Stimulated activated CD8-positive, alpha-beta memory T cell treated with anti-CD3 and anti-CD28 coated beads, Interleukin-15, amount 100 ng/mL, for 1 hour (primary cell): Measurements from ENCODE around the gene ABL1.
"Not testable (repeated sequence)": the region's sequence is repeated elsewhere in the genome, so short reads cannot be mapped to it uniquely, and the experiment has no call there.

Experiments used
- DNase-seq: peaks from one replicate; pipeline ENCODE4 v3.0.0-alpha.2; 2020; ENCODE audit warnings: low read depth

Gene ABL1

DNA sequence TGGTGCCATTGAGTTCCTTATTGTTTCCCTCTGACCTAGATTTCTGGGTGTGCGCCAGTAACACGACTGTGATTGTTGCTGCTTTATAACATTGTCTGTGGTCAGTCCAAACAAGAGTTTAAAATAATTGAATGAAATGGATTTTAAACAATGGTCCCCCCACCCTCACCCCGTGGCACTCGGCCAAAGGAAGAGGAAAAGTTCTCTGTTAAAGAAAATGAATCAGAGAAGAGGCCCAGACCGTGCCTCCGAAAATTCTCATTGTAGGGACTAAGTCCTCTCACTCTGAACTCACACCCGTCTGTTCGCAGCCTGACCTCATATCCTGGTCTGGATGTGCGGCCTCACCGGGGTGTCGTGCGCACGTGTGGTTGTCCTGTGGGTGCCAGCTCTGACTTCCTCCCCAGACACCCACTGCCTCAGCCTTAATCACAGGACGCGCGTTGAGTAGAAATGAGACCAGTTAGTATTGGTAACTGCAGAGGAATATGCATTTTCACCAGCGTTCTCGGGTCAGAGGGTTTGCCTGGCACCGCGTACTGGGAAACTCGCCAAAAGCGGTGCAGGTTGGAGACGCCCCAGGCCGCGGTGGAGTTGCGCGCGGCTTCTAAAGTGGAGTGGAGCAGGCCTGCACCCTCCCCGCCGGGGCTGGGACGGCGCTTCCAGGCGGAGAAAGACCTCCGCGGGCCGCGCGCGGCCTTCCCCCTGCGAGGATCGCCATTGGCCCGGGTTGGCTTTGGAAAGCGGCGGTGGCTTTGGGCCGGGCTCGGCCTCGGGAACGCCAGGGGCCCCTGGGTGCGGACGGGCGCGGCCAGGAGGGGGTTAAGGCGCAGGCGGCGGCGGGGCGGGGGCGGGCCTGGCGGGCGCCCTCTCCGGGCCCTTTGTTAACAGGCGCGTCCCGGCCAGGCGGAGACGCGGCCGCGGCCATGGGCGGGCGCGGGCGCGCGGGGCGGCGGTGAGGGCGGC, at the start of gene ABL1:
ABL1 (plus strand) TSS at position 884 of the 966 bp plus-strand sequence. CDS start 193 bp downstream, outside the sequence.
- DNase-seq, result no peak

DNA sequence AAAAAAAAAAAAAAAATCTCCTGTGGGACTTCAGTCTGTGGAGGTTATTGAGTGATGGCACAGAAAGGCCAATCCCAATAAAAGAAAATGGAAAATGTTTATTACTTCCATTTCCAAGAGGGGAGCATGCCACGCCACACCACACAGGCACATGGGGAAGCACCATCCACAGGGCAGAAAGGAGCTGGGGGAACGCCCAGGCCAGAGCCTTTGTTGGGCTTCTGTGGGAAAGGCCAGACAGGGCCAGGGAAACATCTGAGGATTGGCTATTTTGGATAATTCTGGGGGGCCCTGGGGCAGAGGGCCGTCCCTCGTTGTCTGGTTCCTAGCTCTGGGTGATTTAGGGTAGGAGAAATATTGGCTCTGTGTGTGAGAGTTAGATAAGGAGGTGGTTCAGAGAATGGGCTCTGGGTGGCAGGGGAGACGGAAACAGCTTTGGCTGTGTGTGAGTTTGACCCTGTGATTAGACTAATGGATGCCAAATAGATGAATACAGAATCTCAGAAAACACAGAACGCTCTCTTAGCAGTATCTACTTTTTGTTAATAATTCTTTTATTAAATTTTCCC, 49.0 kb upstream of the ABL1 start:
- no peak for DNase-seq

DNA sequence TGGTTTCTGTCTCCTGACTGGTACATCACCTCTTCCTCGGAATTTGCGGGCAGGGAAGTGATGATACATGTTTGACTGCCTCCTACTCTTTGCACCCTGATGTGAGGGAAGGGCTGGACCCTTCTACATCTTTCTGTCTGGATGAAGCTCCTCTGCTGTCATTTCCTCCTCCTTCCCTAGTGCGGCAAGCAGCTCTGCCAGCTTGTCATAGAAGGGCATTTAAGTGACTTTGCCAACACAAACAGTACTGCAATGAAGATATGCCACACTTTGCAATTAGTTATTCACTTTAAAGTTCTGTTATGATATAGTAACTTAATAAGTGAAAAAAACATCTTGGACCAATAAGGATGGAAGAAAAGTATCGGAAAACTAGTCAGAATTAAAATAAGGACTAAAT, 48.5 kb upstream of the ABL1 start:
- DNase-seq, result no peak

DNA sequence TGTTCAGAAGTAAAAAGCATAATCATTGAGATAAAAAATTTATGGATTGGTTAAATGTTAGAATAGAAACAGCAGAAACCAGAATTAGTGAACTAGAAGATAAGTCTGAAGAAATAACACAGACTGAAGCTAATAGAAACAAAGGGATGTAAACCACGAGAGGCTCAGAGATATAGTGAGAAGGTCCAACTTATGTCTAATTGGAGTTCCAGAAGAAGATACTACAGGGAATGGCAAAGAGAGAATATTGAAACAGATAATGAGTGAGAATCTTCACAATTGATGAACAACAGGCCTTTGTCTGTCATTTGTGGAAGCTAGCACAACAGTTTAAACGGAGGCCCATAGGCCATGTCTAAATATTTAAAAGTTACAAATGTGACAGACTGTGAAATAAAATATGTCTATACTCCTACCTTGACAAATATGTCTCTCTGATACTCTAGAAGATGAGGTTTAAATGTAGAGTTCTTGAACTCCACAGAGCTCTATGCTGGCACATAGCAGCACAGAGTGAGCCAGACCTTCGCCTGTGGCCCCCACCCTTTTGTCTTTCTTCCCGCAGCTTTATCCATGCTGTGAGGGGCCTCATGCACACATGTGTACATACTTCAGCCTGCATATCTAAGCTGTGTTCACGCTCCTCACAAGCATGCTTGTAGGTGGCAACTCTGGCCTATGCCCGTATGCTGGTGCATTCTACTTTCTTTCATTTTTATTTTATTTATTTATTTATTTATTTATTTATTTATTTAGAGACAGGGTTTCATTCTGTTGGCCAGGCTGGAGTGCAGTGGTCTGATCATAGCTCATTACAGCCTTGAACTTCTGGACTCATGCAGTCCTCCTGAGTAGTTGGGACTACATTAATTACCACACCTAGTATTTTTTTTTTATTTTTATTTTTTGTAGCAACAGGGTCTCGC, 45.0 kb upstream of the ABL1 start:
- no peak for DNase-seq

DNA sequence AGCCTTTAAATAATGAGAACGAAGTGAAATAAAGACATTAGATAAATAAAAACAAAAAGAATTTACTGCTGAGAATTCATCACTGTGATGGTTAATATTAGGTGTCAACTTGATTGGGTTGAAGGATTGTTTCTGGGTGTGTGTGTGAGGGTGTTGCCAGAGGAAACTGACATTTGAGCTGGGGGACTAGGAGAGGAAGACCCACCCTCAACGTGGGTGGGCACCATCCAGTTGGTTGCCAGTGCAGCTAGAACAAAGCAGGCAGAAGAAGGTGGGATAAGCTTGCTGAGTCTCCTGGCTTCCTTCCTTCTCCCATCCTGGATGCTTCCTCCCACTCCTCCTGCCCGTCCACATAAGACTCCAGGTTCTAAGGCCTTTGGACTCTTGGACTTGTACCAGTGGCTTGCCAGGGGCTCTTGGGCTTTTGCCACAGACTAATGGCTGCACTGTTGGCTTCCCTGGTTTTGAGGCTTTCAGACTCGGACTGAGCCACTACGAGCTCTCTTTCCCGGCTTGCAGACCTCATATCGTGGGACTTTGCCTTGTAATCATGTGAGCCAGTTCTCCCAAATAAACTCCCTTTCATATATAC, 43.7 kb upstream of the ABL1 start:
- no peak for DNase-seq

DNA sequence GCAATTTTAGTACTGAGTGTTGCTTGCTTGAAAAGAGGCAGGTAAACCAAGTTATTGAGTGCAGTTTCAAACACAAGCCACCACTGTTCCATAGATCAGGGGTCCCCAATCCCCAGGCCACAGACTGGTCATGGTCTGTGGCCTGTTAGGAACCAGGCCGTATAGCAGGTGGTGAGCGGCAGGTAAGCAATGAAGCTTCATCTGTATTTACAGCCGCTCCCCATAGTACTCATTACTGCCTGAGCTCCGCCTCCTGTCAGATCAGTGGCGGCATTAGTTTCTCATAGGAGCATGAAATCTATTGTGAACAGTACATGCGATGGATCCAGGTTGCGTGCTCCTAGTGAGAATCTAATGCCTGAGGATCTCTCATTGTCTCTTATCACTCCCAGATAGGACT, 41.5 kb upstream of the ABL1 start:
- DNase-seq, result no peak

DNA sequence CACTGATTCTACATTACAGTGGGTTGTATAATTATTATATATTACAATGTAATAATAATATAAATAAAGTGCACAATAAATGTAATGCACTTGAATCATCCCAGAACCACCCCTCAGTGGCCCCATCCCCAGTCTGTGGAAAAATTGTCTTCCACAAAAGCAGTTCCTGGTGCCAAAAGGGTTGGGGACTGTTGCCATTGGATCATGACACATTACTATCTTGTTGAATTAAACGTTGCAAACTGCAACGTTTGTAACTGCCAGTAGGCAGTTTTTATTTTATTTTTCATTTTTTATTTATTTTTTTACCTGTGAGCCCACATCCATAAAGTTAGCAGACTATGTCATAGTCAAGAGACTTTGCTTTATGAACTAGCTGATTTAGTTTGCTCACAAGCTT, 41.0 kb upstream of the ABL1 start:
- not testable (repeated sequence) for DNase-seq

DNA sequence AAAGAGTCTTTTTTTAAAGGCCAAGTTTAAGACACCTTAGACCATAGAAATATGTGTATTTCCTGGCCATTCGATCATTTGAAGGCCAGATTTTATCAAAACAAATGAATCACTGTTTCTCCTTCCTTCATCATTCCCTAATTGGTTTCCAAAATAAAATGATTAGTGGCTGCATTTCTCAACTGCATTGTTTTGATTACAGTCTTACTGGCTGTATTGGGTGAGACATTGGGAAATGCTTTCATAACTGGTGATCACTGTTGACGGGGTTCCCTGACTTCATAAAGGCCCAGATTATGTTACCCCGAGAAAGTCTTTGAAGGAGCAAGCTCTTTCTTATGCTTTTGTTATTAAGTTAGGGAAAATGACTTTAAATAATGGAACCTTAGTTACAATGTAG, 40.6 kb upstream of the ABL1 start:
- DNase-seq, result not testable (repeated sequence)

DNA sequence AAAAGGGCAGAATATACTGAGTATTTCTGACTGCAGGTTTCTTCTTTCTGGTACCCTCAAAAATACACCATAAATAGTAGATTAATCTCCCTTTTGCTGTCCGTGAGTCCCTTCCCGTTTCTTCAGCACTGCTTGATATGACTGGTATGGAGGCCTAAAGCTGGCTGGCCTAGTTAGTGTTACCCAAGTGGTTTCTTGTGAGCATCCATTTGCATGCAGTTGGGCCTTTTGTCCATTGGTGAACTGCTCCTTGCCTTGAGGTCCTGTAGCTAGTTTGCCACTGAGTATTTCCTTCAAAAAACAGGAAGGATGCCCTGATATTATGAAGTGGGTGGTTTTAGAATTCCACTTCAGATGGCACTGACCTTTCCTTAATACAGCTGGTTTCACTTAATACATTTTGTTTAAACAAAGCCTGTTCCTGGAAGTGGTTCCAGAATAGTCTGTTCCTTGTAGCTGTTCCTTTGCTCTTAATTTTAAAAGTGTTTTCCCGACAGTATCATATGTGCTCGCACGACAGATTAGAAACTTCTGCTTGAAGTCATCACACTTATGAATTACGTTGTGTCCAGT, 40.0 kb upstream of the ABL1 start:
- DNase-seq, result no peak

DNA sequence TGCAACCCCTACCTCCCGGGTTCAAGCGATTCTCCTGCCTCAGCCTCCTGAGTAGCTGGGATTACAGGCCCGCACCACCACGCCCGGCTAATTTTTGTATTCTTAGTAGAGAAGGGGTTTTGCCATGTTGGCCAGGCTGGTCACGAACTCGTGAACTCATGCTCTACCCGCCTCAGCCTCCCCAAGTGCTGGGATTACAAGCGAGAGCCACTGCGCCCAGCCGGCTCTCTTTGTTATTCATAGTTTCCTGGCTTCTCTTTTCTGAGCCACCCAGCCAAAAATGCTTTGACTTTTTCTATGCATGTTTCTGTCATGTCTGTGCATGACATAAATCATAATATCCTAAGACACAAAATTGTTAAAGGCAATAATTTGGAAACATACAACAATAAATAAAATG, 31.9 kb upstream of the ABL1 start:
- DNase-seq, result not testable (repeated sequence)

DNA sequence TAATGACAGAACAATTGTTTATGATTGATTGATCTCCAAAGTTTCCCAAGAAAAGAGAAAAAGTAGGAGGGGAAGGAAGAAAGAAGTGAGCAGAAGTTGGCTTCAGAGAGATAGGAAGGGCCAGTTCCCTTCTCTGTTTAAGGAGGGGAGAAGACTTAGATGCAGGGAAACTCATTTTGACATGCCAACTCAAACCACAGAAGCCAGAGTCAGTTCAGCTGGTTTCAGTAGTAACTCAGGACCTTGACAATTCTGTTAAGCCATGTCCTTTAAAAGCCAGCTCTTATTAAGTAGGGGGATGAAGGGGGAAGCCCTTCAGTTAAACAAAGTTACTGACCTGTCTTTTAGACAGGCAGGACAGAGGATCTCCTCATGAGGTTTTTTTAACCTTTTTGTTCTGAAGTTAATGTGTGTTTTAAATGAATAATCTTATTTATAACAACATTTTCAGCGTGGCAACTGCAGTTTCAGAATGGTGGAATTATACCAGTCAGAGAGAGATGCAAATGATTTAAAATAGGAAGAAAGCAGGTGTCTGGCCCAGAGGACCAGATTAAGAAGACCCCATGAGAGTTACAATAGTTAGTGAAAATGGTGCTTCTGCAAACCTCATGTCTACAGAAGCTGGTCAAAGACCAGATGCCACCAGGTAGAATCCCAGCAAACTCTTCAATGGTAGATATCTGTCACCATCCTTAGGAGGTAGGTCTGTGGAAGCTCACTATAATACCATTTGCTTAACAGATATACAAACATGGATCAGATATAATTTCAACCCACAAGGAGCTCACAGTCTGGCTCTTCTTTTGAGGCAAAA, 29.3 kb upstream of the ABL1 start:
- no peak for DNase-seq

DNA sequence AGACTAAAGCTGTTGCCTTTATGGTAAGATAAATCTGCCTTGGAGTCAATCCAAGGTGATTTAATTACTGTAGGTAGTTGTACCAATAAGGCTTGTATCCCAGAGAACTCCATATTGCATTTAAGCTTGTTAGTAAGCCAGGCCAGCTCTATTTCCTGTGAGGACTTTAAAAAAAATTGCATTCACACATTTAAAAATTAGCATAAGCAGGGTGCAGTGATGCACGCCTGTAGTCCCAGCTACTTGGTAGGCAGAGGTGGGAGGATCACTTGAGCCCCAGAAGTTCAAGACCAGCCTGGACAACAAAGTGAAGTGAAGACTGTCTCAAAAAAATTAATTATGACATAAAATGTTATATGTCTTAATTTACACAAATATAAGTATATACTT, 28.7 kb upstream of the ABL1 start:
- no peak for DNase-seq

DNA sequence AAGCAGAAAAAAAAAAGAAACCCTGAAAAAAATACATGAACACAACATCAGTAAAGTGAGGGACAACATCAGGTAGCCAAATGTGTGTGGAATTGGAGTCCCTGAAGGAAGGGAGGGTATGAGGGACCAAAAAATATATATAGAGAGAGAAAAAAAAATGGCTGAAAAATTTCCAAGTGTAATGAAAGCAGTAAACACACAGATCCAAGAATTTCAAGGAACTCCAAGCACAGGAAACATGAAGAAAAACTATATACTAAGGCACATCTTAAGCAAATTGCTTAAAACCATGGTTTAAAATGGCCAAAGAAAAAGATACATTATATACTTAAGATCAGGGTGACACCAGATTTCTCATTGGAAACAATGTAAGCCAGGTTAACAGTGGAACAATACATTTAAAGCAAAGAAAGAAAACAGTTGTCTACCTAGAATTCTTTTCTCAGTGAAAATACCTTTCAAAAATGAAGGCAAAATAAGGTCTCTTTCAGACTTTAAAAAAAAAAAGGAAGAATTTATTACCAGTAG, 24.4 kb upstream of the ABL1 start:
- DNase-seq, result no peak

DNA sequence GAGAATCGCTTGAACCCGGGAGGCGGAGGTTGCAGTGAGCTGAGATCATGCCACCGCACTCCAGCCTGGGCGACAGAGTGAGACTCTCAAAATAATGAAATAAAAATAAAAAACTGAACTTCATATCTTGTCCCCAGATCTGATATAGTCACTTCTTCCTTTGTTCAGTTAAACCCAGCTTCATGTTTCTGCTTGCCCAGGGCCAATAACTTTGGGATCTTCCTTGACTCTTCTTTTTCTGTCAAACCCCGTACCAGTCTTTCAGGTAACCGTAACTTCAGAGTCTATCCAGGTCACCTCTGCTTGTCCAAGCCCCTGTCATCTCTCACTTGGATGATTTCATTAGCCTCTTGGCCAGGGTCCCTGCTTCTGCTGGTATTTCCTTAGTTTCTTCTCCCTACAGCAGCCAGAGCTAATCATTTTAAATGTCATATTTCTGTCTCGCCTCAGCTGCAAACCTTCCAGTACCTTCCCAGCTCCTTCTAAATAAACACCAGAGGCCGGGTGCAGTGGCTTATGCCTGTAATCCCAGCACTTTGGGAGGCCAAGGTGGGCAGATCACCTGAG, 19.7 kb upstream of the ABL1 start:
- DNase-seq, result no peak

DNA sequence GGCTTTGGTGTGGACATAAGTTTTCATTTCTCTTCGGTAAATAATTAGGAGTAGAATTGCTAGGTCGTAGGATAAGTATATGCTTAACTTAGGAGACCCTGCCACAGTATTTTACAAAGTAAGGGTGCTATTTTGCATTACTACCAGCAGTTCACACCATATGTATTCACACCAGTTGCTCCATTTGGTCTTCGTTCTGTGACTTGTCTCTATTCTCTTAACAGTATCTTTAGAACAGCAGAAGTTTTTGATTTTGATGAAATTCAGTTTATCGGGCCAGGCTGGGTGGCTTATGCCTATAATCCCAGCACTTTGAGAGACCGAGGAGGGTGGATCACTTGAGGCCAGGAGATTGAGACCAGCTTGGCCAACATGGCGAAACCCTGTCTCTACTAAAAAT, 17.1 kb upstream of the ABL1 start:
- DNase-seq, result no peak

DNA sequence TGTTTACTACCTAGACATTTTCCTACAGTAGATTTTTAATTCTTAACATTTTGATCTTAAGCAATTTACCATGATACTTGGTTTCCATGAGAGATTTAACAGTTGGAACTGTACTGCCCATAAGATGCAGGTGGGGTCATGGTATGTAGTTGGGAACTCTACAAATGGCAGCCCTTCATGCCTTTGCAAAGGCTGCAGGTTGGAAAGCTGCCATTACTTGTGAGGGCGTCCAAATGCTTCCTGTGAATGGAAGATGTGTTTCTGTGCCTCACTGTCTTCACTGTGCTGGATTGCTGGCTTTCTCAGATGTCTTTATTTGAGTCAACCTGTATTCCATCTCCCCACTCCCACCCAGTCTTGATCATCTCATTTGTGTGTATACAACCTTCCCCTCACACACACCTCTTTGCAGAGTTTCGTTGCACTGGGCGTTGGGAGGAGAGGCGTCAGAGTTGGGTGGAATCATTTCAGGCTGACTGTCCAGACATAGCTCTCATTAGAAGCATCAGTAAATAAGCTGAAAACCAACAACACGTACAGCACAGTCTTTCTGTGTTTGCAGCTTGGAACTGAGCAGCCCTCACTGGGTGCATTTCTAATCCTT, 14.8 kb upstream of the ABL1 start:
- no peak for DNase-seq

DNA sequence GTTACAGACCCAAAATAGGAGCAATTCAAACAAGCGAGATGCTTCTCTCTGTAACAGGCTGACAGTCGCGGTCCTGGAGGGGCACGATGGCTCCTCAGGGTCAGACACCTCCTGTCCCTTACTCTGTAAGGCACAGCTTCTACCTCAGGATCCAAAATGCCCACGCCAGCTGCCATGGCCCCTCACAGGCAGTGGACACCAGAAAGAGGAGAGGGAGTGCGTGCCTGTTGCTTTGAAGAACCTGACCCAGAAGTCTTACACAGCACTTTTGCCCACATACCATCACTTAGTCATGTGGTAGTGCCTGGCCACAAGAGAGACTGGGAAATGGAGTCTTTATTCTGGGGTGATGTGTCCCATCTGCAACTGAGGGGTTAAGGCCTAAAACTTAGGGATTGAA, 11.6 kb upstream of the ABL1 start:
- no peak for DNase-seq

DNA sequence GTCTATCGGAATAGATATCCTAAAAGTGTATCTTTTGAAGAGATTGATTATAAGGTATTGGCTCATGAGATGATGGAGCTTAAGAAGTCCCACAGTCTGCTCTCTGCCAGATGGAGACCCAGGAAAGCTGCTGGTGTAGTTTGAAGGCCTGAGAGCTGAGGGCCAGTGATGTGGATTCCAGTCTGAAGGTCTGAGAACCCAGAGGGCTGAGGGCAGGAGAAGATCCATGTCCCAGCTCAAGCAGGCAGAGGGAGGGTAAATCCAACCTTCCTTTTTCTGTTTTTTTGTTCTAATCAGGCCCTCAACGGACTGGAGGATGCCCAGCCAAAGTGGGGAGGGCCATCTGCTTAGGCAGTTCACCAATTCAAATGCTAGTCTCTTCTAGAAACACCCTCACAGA, 11.0 kb upstream of the ABL1 start:
- DNase-seq, result no peak

DNA sequence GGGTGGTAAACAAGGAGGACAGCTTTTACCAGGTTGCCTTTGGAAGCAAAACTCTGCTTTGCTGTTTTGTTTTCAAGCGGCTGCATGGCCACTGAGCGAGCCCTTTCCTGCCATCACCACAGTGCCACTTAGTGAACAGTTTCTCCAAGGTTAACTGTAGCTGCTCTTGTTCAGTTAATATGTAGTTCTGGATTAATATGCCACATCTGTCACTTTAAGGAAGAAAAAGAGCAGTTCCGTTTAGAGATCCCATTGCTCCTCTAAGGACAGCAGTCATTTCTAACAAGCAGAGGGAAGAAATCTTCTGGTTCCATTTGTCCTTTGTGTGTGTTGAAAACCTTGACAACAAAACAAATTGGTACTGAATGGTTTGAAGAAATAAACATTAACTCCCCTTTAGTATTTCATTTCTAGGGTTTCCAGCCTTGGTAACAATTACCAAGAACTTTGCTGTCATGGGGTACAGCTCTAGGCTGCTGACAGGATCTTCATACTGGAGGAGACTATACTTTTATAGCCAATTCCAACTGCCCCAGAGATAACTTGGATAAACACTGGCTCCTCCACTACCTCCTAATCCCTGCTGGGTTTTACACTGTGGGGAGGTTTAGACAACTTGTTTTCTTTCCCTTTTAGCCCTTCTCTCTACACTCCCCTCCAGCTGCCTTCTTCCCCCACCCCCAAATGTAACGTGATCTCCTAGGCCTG, 10.3 kb upstream of the ABL1 start:
- no peak for DNase-seq
